ENCODE results near the gene KCNN3.

KCNN3 gene

GRCh38 chr1:154739654-154740053 is 130.4 kb downstream of the KCNN3 start:
- in situ Hi-C loops (cut with MboI; ENCODE audit: low sequenced_read_pairs), result no loop called here

GRCh38 chr1:154736841-154737240 is 133.2 kb downstream of the KCNN3 start:
- in situ Hi-C loops (cut with MboI; ENCODE audit: low sequenced_read_pairs), result no loop called here

GRCh38 chr1:154735804-154736168 is 134.3 kb downstream of the KCNN3 start:
- in situ Hi-C loops (cut with MboI; ENCODE audit: low sequenced_read_pairs), result no loop called here

GRCh38 chr1:154735061-154735803 is 134.8 kb downstream of the KCNN3 start:
- in situ Hi-C loops (cut with MboI; ENCODE audit: low sequenced_read_pairs), result no loop called here

GRCh38 chr1:154733621-154734020 is 136.5 kb downstream of the KCNN3 start:
- in situ Hi-C loops (cut with MboI; ENCODE audit: low sequenced_read_pairs), result no loop called here

- in situ Hi-C loops (cut with MboI; ENCODE audit: low sequenced_read_pairs), result no loop called here
Observed at GRCh38 chr1:154730986-154731489, 139.0 kb downstream of the KCNN3 start.

- in situ Hi-C loops (cut with MboI; ENCODE audit: low sequenced_read_pairs), result no loop called here
Observed at GRCh38 chr1:154730259-154730658, 139.8 kb downstream of the KCNN3 start.

- in situ Hi-C loops (cut with MboI; ENCODE audit: low sequenced_read_pairs), result no loop called here
Observed at GRCh38 chr1:154729577-154729976, 140.5 kb downstream of the KCNN3 start.

- in situ Hi-C loops (cut with MboI; ENCODE audit: low sequenced_read_pairs), result no loop called here
Observed at GRCh38 chr1:154729031-154729442, 141.0 kb downstream of the KCNN3 start.

GRCh38 chr1:154726896-154727753 is 143.0 kb downstream of the KCNN3 start:
- in situ Hi-C loops (cut with MboI; ENCODE audit: low sequenced_read_pairs), result no loop called here

GRCh38 chr1:154726443-154726842 is 143.6 kb downstream of the KCNN3 start:
- in situ Hi-C loops (cut with MboI; ENCODE audit: low sequenced_read_pairs), result no loop called here

- in situ Hi-C loops (cut with MboI; ENCODE audit: low sequenced_read_pairs), result no loop called here
Observed at GRCh38 chr1:154725865-154726264, 144.2 kb downstream of the KCNN3 start.

GRCh38 chr1:154720328-154721297 is 149.5 kb downstream of the KCNN3 start:
- in situ Hi-C loops (cut with MboI; ENCODE audit: low sequenced_read_pairs), result no loop called here

GRCh38 chr1:154719586-154720327 is 150.3 kb downstream of the KCNN3 start:
- in situ Hi-C loops (cut with MboI; ENCODE audit: low sequenced_read_pairs), result no loop called here

- in situ Hi-C loops (cut with MboI; ENCODE audit: low sequenced_read_pairs), result no loop called here
Observed at GRCh38 chr1:154718566-154718965, 151.5 kb downstream of the KCNN3 start.

GRCh38 chr1:154717528-154717924 is 152.6 kb downstream of the KCNN3 start:
- in situ Hi-C loops (cut with MboI; ENCODE audit: low sequenced_read_pairs), result no loop called here

- in situ Hi-C loops (cut with MboI; ENCODE audit: low sequenced_read_pairs), result no loop called here
Observed at GRCh38 chr1:154716614-154717527, 153.2 kb downstream of the KCNN3 start.

- in situ Hi-C loops (cut with MboI; ENCODE audit: low sequenced_read_pairs), result no loop called here
Observed at GRCh38 chr1:154716011-154716410, 154.1 kb downstream of the KCNN3 start.

GRCh38 chr1:154715385-154715784 is 154.7 kb downstream of the KCNN3 start:
- in situ Hi-C loops (cut with MboI; ENCODE audit: low sequenced_read_pairs), result no loop called here

All from HL-60/S4 (cell line).